ENCODE measurements around the gene NKX1-1. TPM values are rescaled to one million over a fixed set of nuclear protein-coding genes. Genes with fewer than 3 reads are reported as not detected.

NKX1-1 gene
- total and polyA plus RNA-seq, 2 of the 8 experiments (the other 6 are each of a cell fraction or from before 2014, with no cell fraction given): not detected

DNA sequence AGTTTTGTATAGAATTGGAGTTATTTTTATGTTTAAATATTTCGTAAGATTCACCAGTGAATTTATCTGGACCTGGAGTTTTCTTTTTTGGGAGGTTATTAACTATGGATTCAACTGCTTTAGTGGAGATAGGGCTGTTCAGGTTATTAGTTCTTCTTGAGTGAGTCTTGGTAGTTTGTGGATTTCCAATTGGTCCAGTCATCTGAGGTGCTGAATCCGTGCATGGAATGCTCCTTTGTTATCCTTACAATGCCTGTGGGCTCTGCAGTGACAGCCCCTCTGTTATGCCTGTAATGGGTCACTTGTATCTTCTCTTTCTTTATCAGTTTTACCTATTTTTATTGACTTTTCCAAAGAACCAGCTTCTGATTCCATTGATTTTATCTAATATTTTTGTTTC lies 15.4 kb upstream of the NKX1-1 start:
- H3K4me1 ChIP-seq (replicated peaks in 1 of 4; ENCODE audit: control insufficient read depth in 3 of 4, insufficient read depth in 4 of 4, low read length in 3 of 4): no peaks in the 10 kb centered on the region
- ChIA-PET CTCF (ENCODE audit: partially characterized antibody) (no interaction called here), POLR2A (ENCODE audit: partially characterized antibody) (no interaction called here)
- H3K18ac ChIP-seq (ENCODE audit: extremely low read depth, low read length): no peak overlapping the region
- no peak overlapping the region for H3K4ac ChIP-seq (replicated peaks; ENCODE audit: insufficient read length, low read depth, low read length)
- no peak for TF ChIP-seq PHF8 (conservative IDR thresholded peaks at IDR 0.05; ENCODE audit: low read depth, low read length)
- TF ChIP-seq POLR2A (IDR thresholded peaks at IDR 0.05; ENCODE audit: control extremely low read depth in 1 of 2, low read depth in 2 of 2, low read length in 2 of 2): no peak
- no peak for TF ChIP-seq TAF7 (optimal IDR thresholded peaks at IDR 0.05; ENCODE audit: borderline replicate concordance, low read depth, low read length)
- no peak for TF ChIP-seq NANOG (IDR thresholded peaks at IDR 0.05; ENCODE audit: insufficient read depth, low read depth, low read length, poor library complexity, severe bottlenecking)
- TF ChIP-seq KDM5A (IDR thresholded peaks at IDR 0.05; ENCODE audit: low read length): no peak
- no peak for TF ChIP-seq RNF2 (IDR thresholded peaks at IDR 0.05; ENCODE audit: borderline replicate concordance, low read depth, low read length, missing control alignments, poor library complexity, severe bottlenecking)
- no peak overlapping the region for H2AFZ ChIP-seq (ENCODE audit: low read length)
- no peak overlapping the region for H4K91ac ChIP-seq (replicated peaks; ENCODE audit: insufficient read length, low read length)
- 0 out of 7 replicates have a peak, but pooled peaks cover 0 to 3% (median 0%) of the 10 kb centered on the region in 4 experiments for H3K27me3 ChIP-seq (replicated peaks in 1 of 4; ENCODE audit: control insufficient read depth in 3 of 4, extremely low read depth in 1 of 4, insufficient read depth in 3 of 4, low read length in 3 of 4)
- no peaks in the 10 kb centered on the region for H3K36me3 ChIP-seq (ENCODE audit: control insufficient read depth in 2 of 4, insufficient read depth in 4 of 4, low read length in 3 of 4)
- no peak overlapping the region for H4K5ac ChIP-seq (ENCODE audit: insufficient read length, low read depth, low read length)
- H2BK120ac ChIP-seq (replicated peaks; ENCODE audit: low read depth, low read length): no peak overlapping the region
- 48% methylated on average over 2 of the region's 2 CpGs; no CpG with 5 or more reads in 1 of the 2 experiments for WGBS, 2 experiments (ENCODE audit: extremely low coverage in 1 of 2, insufficient coverage in 1 of 2, insufficient read length in 1 of 2, insufficient replicate concordance in 2 of 2, low coverage in 1 of 2, low lambda C conversion rate in 2 of 2, missing lambda C conversion rate in 1 of 2)
- no peaks in the 10 kb centered on the region for H3K9me3 ChIP-seq (ENCODE audit: insufficient read depth in 2 of 2, low read depth in 1 of 2, low read length in 1 of 2)
- no peak overlapping the region for H2BK20ac ChIP-seq (ENCODE audit: low read length)
- no peaks in the 10 kb centered on the region for H3K79me1 ChIP-seq (ENCODE audit: low read depth, low read length)
- no peak overlapping the region for H3K27ac ChIP-seq (ENCODE audit: low read depth, low read length)
- H3K4me2 ChIP-seq (ENCODE audit: insufficient read depth in 1 of 2, low read depth in 2 of 2, low read length in 2 of 2): no peak overlapping the region
- FAIRE-seq (no peak), DNase-seq (ENCODE audit: low read depth in 1 of 2, low spot score in 2 of 2) (no peak)
- H3K23me2 ChIP-seq (ENCODE audit: low read depth, low read length): no peaks in the 10 kb centered on the region
- no peak overlapping the region for H2BK5ac ChIP-seq (ENCODE audit: low read depth, low read length)
- H4K8ac ChIP-seq (ENCODE audit: extremely low read depth, insufficient read depth, low read length): no peak overlapping the region
- no peak overlapping the region for H3K14ac ChIP-seq (ENCODE audit: insufficient read length)
- no peak overlapping the region for H3K23ac ChIP-seq (ENCODE audit: insufficient read length)
- no peak overlapping the region for H3K9ac ChIP-seq (replicated peaks in 1 of 4; ENCODE audit: extremely low read depth in 1 of 4, low read depth in 3 of 4, low read length in 3 of 4)
- peaks cover 0 to 1% of the 10 kb centered on the region in 2 experiments for H4K20me1 ChIP-seq (replicated peaks in 1 of 2; ENCODE audit: control insufficient read depth in 1 of 2, insufficient read depth in 2 of 2, low read length in 2 of 2)
- no peak overlapping the region for H3K56ac ChIP-seq (replicated peaks; ENCODE audit: insufficient read length, low read depth, low read length)
- no peak overlapping the region for H2BK12ac ChIP-seq (ENCODE audit: low read depth, low read length)
- no peaks in the 10 kb centered on the region for H3K79me2 ChIP-seq (ENCODE audit: control insufficient read depth in 1 of 2, insufficient read depth in 2 of 2, low read length in 2 of 2)
- no peak overlapping the region for H3K4me3 ChIP-seq (ENCODE audit: extremely low read depth in 1 of 4, insufficient read depth in 2 of 4, low read depth in 3 of 4, low read length in 4 of 4)
- H2BK15ac ChIP-seq (ENCODE audit: low read length): no peak overlapping the region
- H2AK5ac ChIP-seq (ENCODE audit: low read depth, low read length): no peak overlapping the region

Measured in H1 (cell line).